HG03432 (cell line): ENCODE results near the gene USP7.
"Not testable (repeated sequence)": the region's sequence is repeated elsewhere in the genome, so short reads cannot be mapped to it uniquely, and the experiment has no call there.

Source experiments
- ATAC-seq: cut with Tn5 transposase; IDR thresholded peaks from one replicate; pipeline ENCODE4 v1.9.1; 2021; ENCODE audit warnings: mild to moderate bottlenecking, moderate library complexity; ENCODE audit not compliant: unreplicated experiment

Gene USP7

DNA sequence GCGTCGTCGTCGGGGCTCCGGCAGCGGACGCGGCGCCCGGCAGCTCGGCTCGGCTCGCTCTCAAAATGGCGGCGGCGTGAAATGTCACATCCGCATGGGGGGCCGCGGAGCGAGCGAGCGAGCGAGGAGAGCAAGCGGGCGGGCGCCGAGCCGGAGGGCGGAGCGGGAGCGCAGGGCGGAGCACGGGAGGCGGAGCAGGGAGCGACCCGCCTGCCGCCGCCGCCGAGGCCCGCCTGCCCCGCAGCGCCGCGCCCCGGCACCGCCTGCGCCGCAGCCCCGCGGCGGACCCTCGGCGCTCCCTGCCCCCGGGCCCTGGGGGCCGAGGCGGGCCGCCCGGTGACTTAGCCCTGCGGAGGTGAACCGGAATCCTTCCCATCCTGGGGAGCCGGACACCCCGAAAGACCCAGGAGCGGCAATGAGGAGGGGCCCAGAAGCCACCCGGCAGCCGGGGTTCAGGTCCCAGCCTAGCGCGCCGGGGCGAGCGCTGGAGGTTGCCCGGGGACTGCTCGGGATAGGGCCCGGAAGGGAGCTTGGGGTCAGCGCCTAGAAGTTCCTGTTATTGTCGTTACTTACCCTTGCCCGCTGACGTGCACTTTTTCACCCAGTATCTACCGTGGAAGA lies at the start of gene USP7:
TSS of gene USP7 (minus strand) at position 86 of the 621 bp plus-strand sequence. CDS start 621 bp downstream, outside the sequence.
- peak; percentile 90 for ATAC-seq

- no peak for ATAC-seq
These were observed 49.8 kb upstream of the USP7 start for GRCh38 chr16:9013508-9013864.

GRCh38 chr16:9012848-9013507 lies 49.3 kb upstream of the USP7 start:
- no peak for ATAC-seq

- no peak for ATAC-seq
These were observed 48.6 kb upstream of the USP7 start for GRCh38 chr16:9012330-9012729.

- peak; percentile 96 for ATAC-seq
These were observed 45.0 kb upstream of the USP7 start for GRCh38 chr16:9008601-9009260.

- ATAC-seq, result no peak
These were observed 43.6 kb upstream of the USP7 start for GRCh38 chr16:9007177-9007794.

DNA sequence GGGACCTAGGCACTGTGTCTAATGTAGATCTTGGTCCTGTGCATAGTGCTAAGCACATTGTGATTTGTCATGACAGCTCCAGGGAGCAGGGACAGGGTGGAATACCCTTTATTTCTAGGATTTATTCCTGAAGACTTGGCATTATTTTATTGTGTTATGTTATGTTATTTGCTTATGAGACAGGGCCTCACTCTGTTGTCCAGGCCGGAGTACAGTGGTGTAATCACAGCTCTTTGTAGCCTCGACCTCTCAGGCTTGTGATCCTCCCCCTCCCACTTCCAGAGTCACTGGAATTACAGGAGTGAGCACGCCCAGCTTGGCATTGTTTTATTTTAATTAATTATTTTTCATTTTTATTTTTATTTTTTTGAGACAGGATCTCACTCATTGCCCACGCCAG lies 40.5 kb upstream of the USP7 start:
- ATAC-seq, result no peak

DNA sequence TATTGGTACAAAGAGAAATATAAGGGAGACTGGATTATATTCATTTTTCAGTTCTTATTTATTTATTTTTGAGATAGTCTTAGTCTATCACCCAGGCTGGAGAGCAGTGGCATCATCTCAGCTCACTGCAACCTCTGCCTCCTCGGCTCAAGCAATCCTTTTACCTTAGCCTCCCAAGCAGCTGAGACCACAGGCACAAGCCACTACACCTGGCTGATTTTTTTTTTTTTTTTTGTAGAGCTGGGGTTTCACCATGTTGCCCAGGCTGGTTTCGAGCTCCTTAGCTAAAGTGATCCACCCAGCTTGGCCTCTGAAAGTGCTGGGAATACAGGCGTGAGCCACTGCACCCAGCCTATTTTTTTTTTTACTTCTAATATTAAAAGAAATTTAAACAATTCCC lies 40.1 kb upstream of the USP7 start:
- ATAC-seq, result no peak

DNA sequence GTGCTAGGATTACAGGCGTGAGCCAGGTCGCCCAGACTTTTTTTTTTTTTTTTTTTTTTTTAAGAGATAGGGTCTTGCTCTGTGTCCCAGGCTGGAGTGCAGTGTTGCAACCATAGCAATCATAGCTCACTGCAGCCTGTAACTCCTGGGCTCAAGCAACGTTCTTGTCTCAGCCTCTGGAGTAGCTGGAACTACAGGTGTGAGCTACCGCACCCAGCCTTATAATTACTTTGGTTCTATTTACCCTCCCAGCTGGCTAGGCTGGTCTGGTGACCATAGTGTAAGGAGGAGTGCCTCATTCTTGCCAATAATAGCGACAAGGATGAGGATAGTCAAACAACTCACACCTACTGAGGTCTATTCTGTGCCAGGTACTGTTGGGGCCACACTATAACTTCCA lies 39.6 kb upstream of the USP7 start:
- no peak for ATAC-seq

DNA sequence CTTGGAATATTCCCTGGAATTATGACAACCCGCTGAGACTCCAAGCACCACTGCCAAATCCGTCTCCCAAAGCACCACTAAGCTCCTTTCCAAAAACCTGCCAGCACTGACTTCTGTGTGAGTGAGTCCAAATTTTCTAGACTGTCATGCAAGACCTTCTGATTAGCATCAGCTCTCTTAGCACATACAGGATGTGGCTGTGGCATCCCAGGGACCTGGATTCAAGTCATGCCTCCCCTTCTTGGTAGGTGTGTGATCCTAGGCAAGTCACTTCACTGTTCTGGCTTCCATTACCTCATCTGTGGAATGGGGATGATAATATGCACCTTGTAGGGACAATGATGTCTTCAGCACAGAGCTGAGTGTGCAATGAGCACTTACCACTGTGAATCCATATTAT lies 38.3 kb upstream of the USP7 start:
- no peak for ATAC-seq

DNA sequence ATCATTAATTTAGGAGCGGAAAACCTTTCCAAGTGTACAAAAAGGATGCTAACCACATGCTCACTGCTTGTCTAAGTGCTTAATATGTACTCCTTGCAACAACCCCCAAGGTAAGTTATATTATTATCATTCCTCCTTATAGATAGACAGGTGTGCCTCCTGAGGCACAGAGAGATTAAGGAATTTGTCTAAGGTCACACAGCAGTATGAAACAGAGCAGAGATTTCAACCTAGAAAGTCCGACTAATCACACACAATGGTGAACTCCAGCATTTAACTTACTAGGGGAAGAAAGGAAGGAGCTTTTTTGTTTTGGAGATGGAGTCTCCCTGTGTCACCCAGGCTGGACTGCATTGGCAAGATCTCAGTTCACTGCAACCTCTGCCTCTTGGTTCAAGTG lies 37.0 kb upstream of the USP7 start:
- ATAC-seq, result no peak

GRCh38 chr16:8999800-9000199 lies 36.1 kb upstream of the USP7 start:
- ATAC-seq, result no peak

GRCh38 chr16:8998108-8998507 lies 34.4 kb upstream of the USP7 start:
- no peak for ATAC-seq

DNA sequence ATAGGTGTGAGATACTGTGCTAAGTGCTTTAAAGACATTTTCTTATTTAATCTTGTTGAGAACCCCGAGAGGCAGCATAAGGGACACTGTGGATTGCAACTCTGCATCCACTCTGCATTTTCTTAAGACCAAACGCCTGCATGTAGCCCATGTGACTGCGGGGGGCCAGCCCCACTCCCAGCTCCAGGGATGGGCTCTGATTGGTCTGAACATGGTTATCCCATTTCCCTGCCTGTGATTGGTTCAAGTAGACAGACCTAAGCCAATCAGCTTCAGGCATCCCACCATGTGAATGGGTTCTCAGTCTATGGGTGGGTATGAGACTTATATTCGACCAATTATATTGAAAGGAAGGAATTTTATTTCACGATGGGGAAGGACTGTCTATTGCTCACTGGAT lies 33.2 kb upstream of the USP7 start:
- no peak for ATAC-seq

DNA sequence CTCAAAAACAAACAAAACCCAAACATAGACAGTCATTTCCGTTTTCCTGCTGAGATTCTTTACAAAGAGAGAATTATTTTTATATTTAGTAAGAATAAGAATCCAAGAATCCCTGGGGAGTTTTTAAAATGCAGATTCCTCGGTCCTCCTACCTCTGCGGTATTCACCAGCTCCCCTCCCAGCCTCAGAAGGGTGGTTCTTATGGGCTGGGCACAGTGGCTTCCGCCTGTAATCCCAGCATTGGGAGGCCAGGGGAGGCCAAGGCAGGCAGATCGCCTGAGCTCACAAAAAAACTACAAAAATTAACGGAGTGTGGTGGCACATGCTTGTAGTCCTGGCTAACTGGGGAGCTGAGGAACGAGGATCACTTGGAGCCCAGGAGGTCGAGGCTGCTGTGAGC lies 26.7 kb upstream of the USP7 start:
- no peak for ATAC-seq

DNA sequence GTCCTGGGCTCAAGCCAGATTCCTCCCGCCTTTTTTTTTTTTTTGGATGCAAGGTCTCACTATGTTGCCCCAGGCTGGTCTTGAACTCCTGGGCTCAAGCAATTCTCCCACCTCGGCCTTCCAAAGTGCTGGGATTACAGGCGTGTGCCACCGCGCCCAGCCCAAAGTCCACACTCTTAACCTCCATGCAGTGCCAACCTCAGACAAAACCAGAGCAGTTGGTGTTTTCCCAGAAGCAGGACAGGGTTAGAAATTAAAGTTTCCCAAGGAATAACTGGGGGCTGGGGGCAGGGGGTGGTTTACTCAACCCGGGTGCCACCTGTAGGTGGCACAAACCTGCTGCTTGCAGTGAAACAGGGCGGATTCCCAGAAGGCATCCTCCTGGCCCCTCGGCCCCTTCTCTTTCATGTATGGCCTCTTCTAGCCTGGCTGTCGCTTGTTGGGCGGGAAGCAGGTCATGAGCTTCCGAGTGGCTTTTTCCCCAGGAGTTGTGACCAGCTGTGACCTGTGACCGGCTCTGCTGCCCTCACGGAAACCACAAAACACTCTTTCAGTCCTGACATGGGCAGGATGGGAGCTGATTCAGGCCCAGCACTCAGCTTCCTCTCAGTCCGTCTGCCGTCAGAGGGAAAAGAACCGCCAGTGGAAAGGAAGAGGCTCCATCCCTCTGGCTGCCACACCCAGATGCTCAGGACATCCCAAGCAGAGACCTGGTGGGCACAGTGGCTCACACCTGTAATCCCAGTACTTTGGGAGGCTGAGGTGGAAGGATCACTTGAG lies 25.6 kb upstream of the USP7 start:
- no peak for ATAC-seq

GRCh38 chr16:8986818-8987191 lies 23.1 kb upstream of the USP7 start:
- no peak for ATAC-seq

GRCh38 chr16:8986111-8986510 lies 22.4 kb upstream of the USP7 start:
- ATAC-seq, result no peak

DNA sequence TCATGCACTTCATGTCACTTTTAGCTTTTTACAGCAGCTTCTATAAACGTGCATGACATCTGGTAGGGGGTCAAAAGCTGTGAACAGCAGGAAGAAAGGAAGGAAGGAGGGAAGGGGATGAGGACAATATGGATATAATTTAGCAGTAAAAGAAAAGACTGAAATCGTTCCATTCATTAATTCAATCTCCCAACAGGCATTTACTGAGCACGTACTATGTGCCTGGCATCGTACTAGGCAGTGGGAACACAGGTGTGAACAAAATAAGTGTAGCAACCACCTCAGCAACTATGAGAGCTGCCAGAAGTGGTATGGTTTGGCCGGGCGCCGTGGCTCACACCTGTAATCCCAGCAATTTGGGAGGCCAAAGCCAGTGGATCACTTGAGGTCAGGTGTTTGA lies 19.1 kb upstream of the USP7 start:
- no peak for ATAC-seq

- ATAC-seq, result not testable (repeated sequence)
These were observed 18.2 kb upstream of the USP7 start for GRCh38 chr16:8981901-8982300.

GRCh38 chr16:8976189-8976588 lies 12.5 kb upstream of the USP7 start:
- not testable (repeated sequence) for ATAC-seq
